Naive B cell (primary cell): ENCODE data around the gene DECR2. TPM values are rescaled to one million over a fixed set of nuclear protein-coding genes. Genes with fewer than 3 reads are reported as not detected.
A peak's percentile ranks its signal among the peaks of the same experiment; 100 is the strongest.

Source experiments
- ATAC-seq, 2 donors: fragments of 150-1000 bp; cut with Tn5 transposase; 2 replicates each; pipeline ENCODE4 v1.10.0; 2021; ENCODE audit warnings: low read depth in 2 of 2, mild to moderate bottlenecking in 2 of 2, moderate library complexity in 2 of 2
- DNase-seq: peaks from one replicate; pipeline ENCODE4 v3.0.0; 2022
- H3K27ac Mint-ChIP-seq, 6 donors: one replicate each; pipeline ENCODE4 v1.8.0; 2020 to 2022; ENCODE audit warnings: mild to moderate bottlenecking in 6 of 6, mixed read lengths in 6 of 6, moderate library complexity in 5 of 6, inconsistent platforms in 2 of 6
- H3K27me3 Mint-ChIP-seq, 3 donors: one replicate each; pipeline ENCODE4 v1.8.0; 2021 to 2022; ENCODE audit warnings: mixed read lengths in 3 of 3, mild to moderate bottlenecking in 1 of 3
- H3K36me3 Mint-ChIP-seq, 2 donors: one replicate each; pipeline ENCODE4 v1.8.0; 2020 to 2022; ENCODE audit warnings: mixed read lengths in 2 of 2, inconsistent platforms in 1 of 2, mild to moderate bottlenecking in 1 of 2
- H3K4me1 Mint-ChIP-seq, 3 donors: one replicate each; pipeline ENCODE4 v1.8.0; 2020 to 2022; ENCODE audit warnings: mixed read lengths in 3 of 3, inconsistent platforms in 1 of 3, mild to moderate bottlenecking in 1 of 3, moderate library complexity in 1 of 3
- H3K4me3 Mint-ChIP-seq, 8 donors: one replicate each; pipeline ENCODE4 v1.8.0; 2020 to 2022; ENCODE audit warnings: mild to moderate bottlenecking in 8 of 8, mixed read lengths in 8 of 8, moderate library complexity in 8 of 8, inconsistent platforms in 2 of 8
- H3K9me3 Mint-ChIP-seq, 7 donors: one replicate each; pipeline ENCODE4 v1.8.0; 2020 to 2022; ENCODE audit warnings: mixed read lengths in 7 of 7, mild to moderate bottlenecking in 5 of 7, inconsistent platforms in 2 of 7, moderate library complexity in 1 of 7
- polyA plus RNA-seq, 6 donors: library from polyadenylated mRNA; unstranded; fragments of 300-500 nt; fragmentation: Illumina TruSeq; gene quantifications; one replicate each; pipeline ENCODE4 v1.2.3, GENCODE V29; 2021; ENCODE audit warnings: low read depth in 6 of 6

The DECR2 gene
- 1 to 10 TPM; 3.8 to 9.4 (median 5.2) TPM for polyA plus RNA-seq

- H3K9me3 Mint-ChIP-seq, result no peaks in the 10 kb centered on the region
- peak; percentile 92 for DNase-seq
- H3K4me3 Mint-ChIP-seq, result peak within 1 kb of the TSS; percentile 82 to 98 (median 97)
- H3K36me3 Mint-ChIP-seq, result no peaks in the 10 kb centered on the region
- peak within 1 kb of the TSS; percentile 94 to 99 (median 99) for H3K27ac Mint-ChIP-seq
- H3K27me3 Mint-ChIP-seq, result no peaks in the 10 kb centered on the region
- peaks cover 12 to 20% (median 14%) of the 10 kb centered on the region in 3 donors for H3K4me1 Mint-ChIP-seq
- peak; percentile 59 to 75 for ATAC-seq
These were observed at the start of gene DECR2 for GRCh38 chr16:401468-402348. DECR2 (plus strand) TSS chr16:401885; CDS start chr16:401964, 79 bp downstream.

- Mint-ChIP-seq H3K4me1 (peaks cover 21 to 33% (median 25%) of the 10 kb centered on the region in 3 donors), H3K36me3 (peaks cover 0 to 5% of the 10 kb centered on the region in 2 donors), H3K27me3 (no peaks in the 10 kb centered on the region)
These were observed 48.9 kb upstream of the DECR2 start, which contains the start of gene AXIN1 for GRCh38 chr16:352547-353403. AXIN1 (minus strand) TSS chr16:352723; CDS start chr16:347025, 5,698 bp downstream.

GRCh38 chr16:353404-354290 lies 48.0 kb upstream of the DECR2 start:
- no peaks in the 10 kb centered on the region for H3K27me3 Mint-ChIP-seq
- ATAC-seq, result no peak
- no peaks in the 10 kb centered on the region for H3K9me3 Mint-ChIP-seq
- peaks cover 17 to 25% (median 17%) of the 10 kb centered on the region in 3 donors for H3K4me1 Mint-ChIP-seq
- H3K36me3 Mint-ChIP-seq, result peaks cover 0 to 5% of the 10 kb centered on the region in 2 donors
- peak overlapping the region in 6 of 8 donors; percentile 12 to 76 (median 62) for H3K4me3 Mint-ChIP-seq
- peak; percentile 12 for DNase-seq
- H3K27ac Mint-ChIP-seq, result peak overlapping the region in 3 of 6 donors; percentile 47 to 80 (median 55)

More at GRCh38 chr16:352547-353403, 48.9 kb upstream of the DECR2 start, which contains the start of gene AXIN1:
- Mint-ChIP-seq H3K9me3 (no peaks in the 10 kb centered on the region), H3K4me3 (peak within 1 kb of the TSS; percentile 79 to 97 (median 92)), H3K27ac (peak within 1 kb of the TSS; percentile 57 to 97 (median 82))
- peak; percentile 98 for DNase-seq
- ATAC-seq, result peak; percentile 75 to 79

- Mint-ChIP-seq H3K36me3 (peaks cover 0 to 5% of the 10 kb centered on the region in 2 donors), H3K4me1 (peaks cover 9 to 19% (median 13%) of the 10 kb centered on the region in 3 donors), H3K9me3 (no peaks in the 10 kb centered on the region), H3K4me3 (peak overlapping the region; percentile 25 to 76 (median 53)), H3K27ac (peak overlapping the region in 3 of 6 donors; percentile 10 to 80 (median 55)), H3K27me3 (no peaks in the 10 kb centered on the region)
- DNase-seq, result no peak
- ATAC-seq, result no peak
These were observed 47.3 kb upstream of the DECR2 start for GRCh38 chr16:354291-354881.

- Mint-ChIP-seq H3K36me3 (peaks cover 0 to 5% of the 10 kb centered on the region in 2 donors), H3K27ac (no peak overlapping the region), H3K4me3 (peak overlapping the region in 1 of 8 donors; percentile 21), H3K4me1 (peaks cover 9 to 14% (median 12%) of the 10 kb centered on the region in 3 donors), H3K27me3 (no peaks in the 10 kb centered on the region), H3K9me3 (no peaks in the 10 kb centered on the region)
- ATAC-seq, result no peak
- no peak for DNase-seq
These were observed 46.7 kb upstream of the DECR2 start for GRCh38 chr16:354971-355461.

GRCh38 chr16:356741-357140 lies 44.9 kb upstream of the DECR2 start:
- ATAC-seq, result no peak
- Mint-ChIP-seq H3K4me1 (peaks cover 0 to 9% (median 9%) of the 10 kb centered on the region in 3 donors), H3K4me3 (no peak overlapping the region), H3K27ac (no peak overlapping the region), H3K9me3 (no peaks in the 10 kb centered on the region), H3K27me3 (peaks cover 0 to under 1% (median 0%) of the 10 kb centered on the region in 3 donors), H3K36me3 (no peaks in the 10 kb centered on the region)
- no peak for DNase-seq

DNA sequence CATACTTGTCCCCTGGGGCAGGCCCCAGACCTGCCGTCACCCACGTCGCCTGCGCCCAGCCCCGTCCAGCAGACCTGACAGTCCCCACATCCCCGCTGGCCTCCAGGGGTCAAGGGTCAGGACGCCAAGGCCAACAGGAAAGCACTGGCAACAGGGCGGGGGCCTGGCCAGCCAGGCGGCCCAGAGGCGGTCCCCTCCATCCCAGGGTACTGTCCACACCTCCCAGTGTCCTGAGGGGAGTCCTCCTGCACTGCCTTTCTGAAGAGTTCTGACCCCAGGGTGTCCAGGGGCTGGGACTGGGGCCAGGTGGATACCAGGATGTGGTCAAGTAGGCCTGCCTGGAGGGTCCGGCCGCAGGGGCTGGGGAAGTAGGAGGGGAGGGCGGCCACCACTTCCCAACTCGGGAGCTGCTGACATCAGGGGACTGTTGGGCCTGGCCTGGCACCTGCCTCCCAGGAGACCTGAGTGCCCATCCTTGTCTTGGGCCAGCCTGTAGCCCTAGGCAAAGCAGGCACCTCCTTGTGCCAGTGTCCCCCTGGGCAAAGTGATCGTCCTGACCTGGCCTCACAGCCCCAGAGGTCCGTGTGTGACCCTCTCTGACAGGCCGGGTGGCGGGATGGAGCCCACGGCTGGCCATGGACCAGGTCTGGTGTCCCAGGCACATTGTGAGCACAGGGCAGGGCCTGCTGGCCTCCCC lies 42.5 kb upstream of the DECR2 start:
- H3K9me3 Mint-ChIP-seq, result no peaks in the 10 kb centered on the region
- no peak for ATAC-seq

DNA sequence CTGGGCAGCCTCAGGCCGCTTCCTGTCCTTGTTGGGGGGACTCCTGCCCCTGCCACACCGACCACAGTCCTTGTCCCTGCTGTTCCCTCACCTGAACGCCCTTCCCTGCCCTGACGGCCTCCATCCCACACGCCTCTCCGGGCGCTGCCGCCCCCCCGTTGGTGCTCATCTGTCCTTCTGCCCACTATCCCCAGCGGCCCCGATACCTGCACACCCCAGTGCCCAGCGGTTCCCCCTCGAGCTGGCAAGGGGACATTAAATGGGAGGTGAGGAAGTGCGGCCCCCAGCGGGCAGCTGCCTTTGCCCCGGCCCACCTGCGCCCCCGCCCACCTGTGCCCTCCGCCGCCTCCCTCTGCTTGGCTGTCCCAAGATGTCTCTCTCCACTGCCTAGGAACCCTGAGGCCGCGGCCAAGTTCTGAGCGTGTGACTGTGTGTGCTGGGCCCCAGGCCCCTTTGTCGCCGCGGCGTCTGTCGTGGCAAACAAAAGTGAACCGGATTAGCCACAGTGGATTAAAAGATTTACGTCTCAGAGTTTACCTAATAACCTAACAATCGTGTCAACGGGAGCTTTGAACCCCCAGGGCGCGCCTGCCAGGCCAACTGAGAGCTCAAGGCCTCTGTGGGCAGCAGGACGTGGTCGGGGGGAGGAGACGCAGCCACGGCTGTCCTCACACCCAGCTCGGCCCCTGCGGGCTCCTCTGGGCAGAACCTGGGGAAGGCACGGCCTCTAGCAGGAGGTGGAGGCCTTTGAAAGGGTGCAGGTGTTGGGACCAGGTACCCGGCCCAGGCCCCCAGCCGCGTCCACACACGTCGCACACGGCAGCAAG lies 41.6 kb upstream of the DECR2 start:
- H3K36me3 Mint-ChIP-seq, result no peaks in the 10 kb centered on the region
- peaks cover 4 to 6% (median 4%) of the 10 kb centered on the region in 3 donors for H3K4me1 Mint-ChIP-seq
- no peak for ATAC-seq
- no peak for DNase-seq
- peaks cover 5 to 14% (median 6%) of the 10 kb centered on the region in 3 donors for H3K27me3 Mint-ChIP-seq
- H3K4me3 Mint-ChIP-seq, result no peak overlapping the region
- no peaks in the 10 kb centered on the region for H3K9me3 Mint-ChIP-seq
- H3K27ac Mint-ChIP-seq, result no peak overlapping the region

More for the DNA sequence above, 42.5 kb upstream of the DECR2 start:
- Mint-ChIP-seq H3K4me3 (no peak overlapping the region), H3K36me3 (no peaks in the 10 kb centered on the region), H3K27ac (no peak overlapping the region), H3K4me1 (peaks cover 4 to 10% (median 7%) of the 10 kb centered on the region in 3 donors), H3K27me3 (peaks cover 5 to 14% (median 6%) of the 10 kb centered on the region in 3 donors)
- no peak for DNase-seq

- H3K27ac Mint-ChIP-seq, result no peak overlapping the region
- ATAC-seq, result no peak
- H3K4me3 Mint-ChIP-seq, result no peak overlapping the region
- DNase-seq, result no peak
- H3K4me1 Mint-ChIP-seq, result peaks cover 4 to 6% (median 4%) of the 10 kb centered on the region in 3 donors
- H3K9me3 Mint-ChIP-seq, result no peaks in the 10 kb centered on the region
- no peaks in the 10 kb centered on the region for H3K36me3 Mint-ChIP-seq
- H3K27me3 Mint-ChIP-seq, result peaks cover 5 to 14% (median 6%) of the 10 kb centered on the region in 3 donors
These were observed 40.9 kb upstream of the DECR2 start for GRCh38 chr16:360698-361336.

DNA sequence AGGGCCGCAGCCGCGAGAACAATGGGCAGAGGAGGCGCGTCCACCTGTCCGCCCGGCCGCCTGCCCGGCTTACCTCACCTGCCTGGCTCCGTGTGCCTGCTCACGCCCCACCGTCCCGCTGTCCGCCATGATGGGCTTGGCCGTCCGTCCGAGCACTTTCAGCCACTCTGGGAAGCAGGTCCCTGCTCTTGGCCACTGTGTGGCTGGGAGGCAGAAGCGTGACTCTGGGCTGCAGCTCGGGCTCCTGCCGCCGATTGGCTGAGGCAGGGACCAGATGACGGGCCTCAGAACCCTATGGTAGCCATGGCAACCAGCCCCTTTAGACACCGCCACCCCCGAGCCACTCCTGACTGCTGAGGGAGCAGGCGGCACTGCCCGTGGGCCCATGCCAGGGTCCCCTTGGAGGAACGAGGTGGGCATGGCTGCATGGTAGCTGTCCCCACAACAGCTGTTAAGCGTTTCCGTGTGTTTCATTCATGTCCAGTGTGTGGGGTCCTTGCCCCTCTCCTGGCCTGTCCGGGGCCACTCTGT lies 40.3 kb upstream of the DECR2 start:
- peaks cover 4 to 6% (median 4%) of the 10 kb centered on the region in 3 donors for H3K4me1 Mint-ChIP-seq
- H3K27me3 Mint-ChIP-seq, result peaks cover 5 to 14% (median 6%) of the 10 kb centered on the region in 3 donors
- no peak overlapping the region for H3K27ac Mint-ChIP-seq
- no peak overlapping the region for H3K4me3 Mint-ChIP-seq
- H3K9me3 Mint-ChIP-seq, result no peaks in the 10 kb centered on the region
- H3K36me3 Mint-ChIP-seq, result no peaks in the 10 kb centered on the region
- no peak for ATAC-seq
- DNase-seq, result no peak
